ENCODE measurements around the gene SLC15A3.

SLC15A3 gene

GRCh38 chr11:60988658-60989057 is 36.7 kb upstream of the SLC15A3 start:
- Histone ChIP-seq H3K9ac (ENCODE audit: low read length) (no peak overlapping the region), H3K27ac (ENCODE audit: low read depth, low read length) (no peak overlapping the region), H3K4me3 (ENCODE audit: insufficient read depth, low read length, poor library complexity, severe bottlenecking) (no peak overlapping the region), H3F3A (ENCODE audit: insufficient read depth) (no peaks in the 10 kb centered on the region), H3K9me2 (replicated peaks; ENCODE audit: insufficient read depth, low read length) (no peaks in the 10 kb centered on the region), H3K79me2 (ENCODE audit: insufficient read depth, low read length) (no peaks in the 10 kb centered on the region), H3K36me3 (ENCODE audit: low read length) (no peaks in the 10 kb centered on the region), H3K9me3 (ENCODE audit: insufficient read depth, low read length) (no peaks in the 10 kb centered on the region), H4K20me1 (ENCODE audit: low read depth, low read length) (no peaks in the 10 kb centered on the region), H3K27me3 (ENCODE audit: low read length) (no peaks in the 10 kb centered on the region), H2AFZ (ENCODE audit: low read depth, low read length, severe bottlenecking) (no peak overlapping the region), H3K4me2 (ENCODE audit: low read depth, low read length, poor library complexity, severe bottlenecking) (no peak overlapping the region)
- TF ChIP-seq CTCF (IDR thresholded peaks at IDR 0.05; ENCODE audit: insufficient read depth, low read length, poor library complexity, severe bottlenecking) = no peak
- TF ChIP-seq EZH2phosphoT487 (conservative IDR thresholded peaks at IDR 0.05; ENCODE audit: low read length) = no peak

GRCh38 chr11:60987577-60988277 is 35.8 kb upstream of the SLC15A3 start:
- no peaks in the 10 kb centered on the region for H3F3A ChIP-seq (ENCODE audit: insufficient read depth)
- H3K79me2 ChIP-seq (ENCODE audit: insufficient read depth, low read length) = no peaks in the 10 kb centered on the region
- no peaks in the 10 kb centered on the region for H4K20me1 ChIP-seq (ENCODE audit: low read depth, low read length)
- H2AFZ ChIP-seq (ENCODE audit: low read depth, low read length, severe bottlenecking) = no peak overlapping the region
- H3K4me2 ChIP-seq (ENCODE audit: low read depth, low read length, poor library complexity, severe bottlenecking) = no peak overlapping the region
- H3K9ac ChIP-seq (ENCODE audit: low read length) = no peak overlapping the region
- no peaks in the 10 kb centered on the region for H3K9me3 ChIP-seq (ENCODE audit: insufficient read depth, low read length)
- no peak for TF ChIP-seq CTCF (IDR thresholded peaks at IDR 0.05; ENCODE audit: insufficient read depth, low read length, poor library complexity, severe bottlenecking)
- no peak for TF ChIP-seq EZH2phosphoT487 (conservative IDR thresholded peaks at IDR 0.05; ENCODE audit: low read length)
- no peak overlapping the region for H3K27ac ChIP-seq (ENCODE audit: low read depth, low read length)
- no peaks in the 10 kb centered on the region for H3K9me2 ChIP-seq (replicated peaks; ENCODE audit: insufficient read depth, low read length)
- no peak overlapping the region for H3K4me3 ChIP-seq (ENCODE audit: insufficient read depth, low read length, poor library complexity, severe bottlenecking)
- H3K36me3 ChIP-seq (ENCODE audit: low read length) = no peaks in the 10 kb centered on the region
- no peaks in the 10 kb centered on the region for H3K27me3 ChIP-seq (ENCODE audit: low read length)

- H3K36me3 ChIP-seq (ENCODE audit: low read length) = no peaks in the 10 kb centered on the region
- H3F3A ChIP-seq (ENCODE audit: insufficient read depth) = no peaks in the 10 kb centered on the region
- H3K4me3 ChIP-seq (ENCODE audit: insufficient read depth, low read length, poor library complexity, severe bottlenecking) = no peak overlapping the region
- H3K79me2 ChIP-seq (ENCODE audit: insufficient read depth, low read length) = no peaks in the 10 kb centered on the region
- no peak overlapping the region for H3K4me2 ChIP-seq (ENCODE audit: low read depth, low read length, poor library complexity, severe bottlenecking)
- no peaks in the 10 kb centered on the region for H3K27me3 ChIP-seq (ENCODE audit: low read length)
- no peak for TF ChIP-seq CTCF (IDR thresholded peaks at IDR 0.05; ENCODE audit: insufficient read depth, low read length, poor library complexity, severe bottlenecking)
- no peak for TF ChIP-seq EZH2phosphoT487 (conservative IDR thresholded peaks at IDR 0.05; ENCODE audit: low read length)
- H3K9me2 ChIP-seq (replicated peaks; ENCODE audit: insufficient read depth, low read length) = no peaks in the 10 kb centered on the region
- H4K20me1 ChIP-seq (ENCODE audit: low read depth, low read length) = no peaks in the 10 kb centered on the region
- no peak overlapping the region for H2AFZ ChIP-seq (ENCODE audit: low read depth, low read length, severe bottlenecking)
- H3K9me3 ChIP-seq (ENCODE audit: insufficient read depth, low read length) = no peaks in the 10 kb centered on the region
- H3K9ac ChIP-seq (ENCODE audit: low read length) = no peak overlapping the region
- H3K27ac ChIP-seq (ENCODE audit: low read depth, low read length) = no peak overlapping the region
These were observed 34.3 kb upstream of the SLC15A3 start for GRCh38 chr11:60985991-60986915.
